Measurements from ENCODE around the gene PPOX.

Gene PPOX

GRCh38 chr1:161163793-161164192 lies 2.4 kb upstream of the PPOX start:
- no peak for TF ChIP-seq CTCF (IDR thresholded peaks at IDR 0.05)

- no peak for TF ChIP-seq CTCF (IDR thresholded peaks at IDR 0.05)
Measured at GRCh38 chr1:161164901-161165610, 1.2 kb upstream of the PPOX start.

GRCh38 chr1:161166669-161167548 lies 683 bp downstream of the PPOX start:
- no peak for TF ChIP-seq CTCF (IDR thresholded peaks at IDR 0.05)

GRCh38 chr1:161168906-161169305 lies 2.7 kb downstream of the PPOX start:
- no peak for TF ChIP-seq CTCF (IDR thresholded peaks at IDR 0.05)

- no peak; the same call in 1 of the 2 replicates for TF ChIP-seq CTCF (IDR thresholded peaks at IDR 0.05)
Measured at GRCh38 chr1:161171191-161171590, 5.0 kb downstream of the PPOX start.

GRCh38 chr1:161171696-161172095 lies 5.5 kb downstream of the PPOX start:
- TF ChIP-seq CTCF (IDR thresholded peaks at IDR 0.05), result no peak

- TF ChIP-seq CTCF (IDR thresholded peaks at IDR 0.05), result no peak
Measured at GRCh38 chr1:161172349-161172748, 6.1 kb downstream of the PPOX start.

Data from LNCAP (cell line).